GM19397 (cell line): ENCODE measurements around the gene PSEN1.

Source experiments
- ATAC-seq: cut with Tn5 transposase; IDR thresholded peaks from one replicate; pipeline ENCODE4 v1.9.1; 2021; ENCODE audit warnings: mild to moderate bottlenecking, moderate library complexity; ENCODE audit not compliant: unreplicated experiment

The PSEN1 gene

GRCh38 chr14:73211251-73212040 lies 75.1 kb downstream of the PSEN1 start:
- ATAC-seq: no peak

GRCh38 chr14:73216030-73216429 lies 79.7 kb downstream of the PSEN1 start:
- ATAC-seq: no peak

DNA sequence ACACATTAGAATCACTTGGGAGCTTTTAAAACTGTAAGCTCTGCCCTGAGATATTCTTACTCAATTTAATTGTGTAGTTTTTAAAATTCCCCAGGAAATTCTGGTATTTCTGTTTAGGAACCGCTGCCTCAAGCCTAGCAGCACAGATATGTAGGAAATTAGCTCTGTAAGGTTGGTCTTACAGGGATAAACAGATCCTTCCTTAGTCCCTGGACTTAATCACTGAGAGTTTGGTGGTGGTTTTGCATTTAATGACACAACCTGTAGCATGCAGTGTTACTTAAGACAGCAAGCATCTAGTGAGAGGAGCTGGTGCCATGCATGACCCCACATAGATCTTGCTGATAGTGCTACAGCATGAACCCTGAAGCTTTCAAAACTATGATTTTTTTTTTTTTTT lies 81.1 kb downstream of the PSEN1 start:
- ATAC-seq: no peak

DNA sequence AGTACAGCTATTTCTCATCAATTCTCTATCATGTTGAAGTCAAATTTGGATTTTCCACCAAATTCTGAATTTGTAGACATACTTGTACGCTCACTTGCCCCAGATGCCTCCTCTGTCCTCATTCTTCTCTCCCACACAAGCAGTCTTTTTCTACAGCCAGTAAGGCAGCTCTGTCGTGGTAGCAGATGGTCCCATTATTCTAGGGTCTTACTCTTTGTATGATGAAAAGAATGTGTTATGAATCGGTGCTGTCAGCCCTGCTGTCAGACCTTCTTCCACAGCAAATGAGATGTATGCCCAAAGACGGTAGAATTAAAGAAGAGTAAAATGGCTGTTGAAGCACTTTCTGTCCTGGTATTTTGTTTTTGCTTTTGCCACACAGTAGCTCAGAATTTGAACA lies 83.8 kb downstream of the PSEN1 start:
- no peak for ATAC-seq

- no peak for ATAC-seq
Measured at GRCh38 chr14:73220634-73221033, 84.3 kb downstream of the PSEN1 start.

DNA sequence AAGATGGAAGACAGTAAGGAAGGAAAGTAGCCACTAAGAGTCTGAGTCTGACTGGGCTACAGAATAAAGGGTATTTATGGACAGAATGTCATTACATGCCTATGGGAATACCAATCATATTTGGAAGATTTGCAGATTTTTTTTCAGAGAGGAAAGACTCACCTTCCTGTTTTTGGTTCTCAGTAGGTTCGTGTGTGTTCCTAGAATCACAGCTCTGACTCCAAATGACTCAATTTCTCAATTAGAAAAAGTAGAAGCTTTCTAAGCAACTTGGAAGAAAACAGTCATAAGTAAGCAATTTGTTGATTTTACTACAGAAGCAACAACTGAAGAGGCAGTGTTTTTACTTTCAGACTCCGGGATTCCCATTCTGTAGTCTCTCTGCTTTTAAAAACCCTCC lies 85.6 kb downstream of the PSEN1 start:
- no peak for ATAC-seq

- ATAC-seq: no peak
Measured at GRCh38 chr14:73223049-73223448, 86.7 kb downstream of the PSEN1 start.

GRCh38 chr14:73225496-73225895 lies 89.2 kb downstream of the PSEN1 start:
- no peak for ATAC-seq

DNA sequence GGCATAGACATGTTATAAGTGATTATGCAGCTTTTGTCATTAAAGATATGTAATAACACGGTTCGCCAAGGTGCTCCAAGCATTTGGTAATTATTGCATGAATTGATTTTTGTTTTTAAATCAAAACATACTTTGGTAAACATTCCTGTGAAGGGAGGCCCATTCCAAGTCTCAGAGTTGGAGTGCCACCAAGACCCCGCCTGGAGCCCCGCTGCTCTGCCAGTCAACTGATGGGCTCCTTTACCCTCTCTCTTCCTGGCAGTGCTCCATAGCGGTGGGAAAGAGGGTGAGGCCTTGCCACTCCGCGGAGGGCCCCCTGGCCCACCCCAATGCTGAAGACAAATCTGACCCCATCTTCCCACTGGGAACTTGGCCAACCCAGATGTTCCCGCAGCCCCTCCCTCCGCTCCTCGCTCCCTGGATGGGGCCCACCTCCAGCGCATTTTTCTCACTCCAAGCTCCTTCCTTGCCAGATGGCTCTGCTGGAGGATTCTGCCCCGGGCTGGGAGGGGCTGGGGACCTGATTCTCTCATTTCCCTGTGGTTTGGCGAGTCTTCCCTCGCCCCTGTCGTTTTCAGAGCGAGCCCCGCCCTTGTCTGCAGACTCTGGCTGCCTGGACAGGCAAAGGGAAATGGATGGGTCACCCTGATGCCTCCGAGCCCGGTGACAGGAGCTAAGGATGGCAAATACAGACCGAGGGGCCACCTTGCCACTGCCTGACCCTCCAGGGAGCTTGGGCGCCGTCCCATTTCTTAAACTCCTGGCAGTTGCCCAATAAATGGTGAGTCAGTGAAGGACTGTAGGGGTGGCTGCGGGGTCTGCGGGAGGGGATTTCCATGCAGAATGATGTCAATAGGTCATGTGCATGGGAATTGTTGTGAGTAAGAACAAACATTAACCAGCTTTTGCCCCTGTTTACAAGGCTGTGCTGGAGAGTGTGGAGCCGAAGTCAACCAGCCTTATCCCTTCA lies 91.8 kb downstream of the PSEN1 start:
- no peak for ATAC-seq

DNA sequence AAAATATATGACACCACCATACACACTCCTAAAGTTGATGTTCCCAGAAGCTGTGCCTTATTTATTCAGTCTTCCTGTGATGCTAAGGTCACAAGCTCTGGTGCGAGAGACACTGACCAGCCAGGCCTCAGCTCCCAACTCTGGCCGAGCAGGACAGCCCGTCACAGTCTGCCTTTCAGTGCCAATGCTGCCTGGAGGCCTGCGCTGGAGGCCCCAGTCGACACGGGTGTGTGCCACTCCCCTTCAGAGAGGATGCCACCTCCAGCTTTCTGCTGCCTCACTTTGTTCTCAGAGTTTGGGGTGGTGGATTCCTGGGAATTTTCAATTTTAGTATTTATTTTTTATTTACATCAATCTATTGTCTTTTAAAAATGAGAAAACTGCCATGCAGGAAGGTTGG lies 93.7 kb downstream of the PSEN1 start:
- no peak for ATAC-seq

DNA sequence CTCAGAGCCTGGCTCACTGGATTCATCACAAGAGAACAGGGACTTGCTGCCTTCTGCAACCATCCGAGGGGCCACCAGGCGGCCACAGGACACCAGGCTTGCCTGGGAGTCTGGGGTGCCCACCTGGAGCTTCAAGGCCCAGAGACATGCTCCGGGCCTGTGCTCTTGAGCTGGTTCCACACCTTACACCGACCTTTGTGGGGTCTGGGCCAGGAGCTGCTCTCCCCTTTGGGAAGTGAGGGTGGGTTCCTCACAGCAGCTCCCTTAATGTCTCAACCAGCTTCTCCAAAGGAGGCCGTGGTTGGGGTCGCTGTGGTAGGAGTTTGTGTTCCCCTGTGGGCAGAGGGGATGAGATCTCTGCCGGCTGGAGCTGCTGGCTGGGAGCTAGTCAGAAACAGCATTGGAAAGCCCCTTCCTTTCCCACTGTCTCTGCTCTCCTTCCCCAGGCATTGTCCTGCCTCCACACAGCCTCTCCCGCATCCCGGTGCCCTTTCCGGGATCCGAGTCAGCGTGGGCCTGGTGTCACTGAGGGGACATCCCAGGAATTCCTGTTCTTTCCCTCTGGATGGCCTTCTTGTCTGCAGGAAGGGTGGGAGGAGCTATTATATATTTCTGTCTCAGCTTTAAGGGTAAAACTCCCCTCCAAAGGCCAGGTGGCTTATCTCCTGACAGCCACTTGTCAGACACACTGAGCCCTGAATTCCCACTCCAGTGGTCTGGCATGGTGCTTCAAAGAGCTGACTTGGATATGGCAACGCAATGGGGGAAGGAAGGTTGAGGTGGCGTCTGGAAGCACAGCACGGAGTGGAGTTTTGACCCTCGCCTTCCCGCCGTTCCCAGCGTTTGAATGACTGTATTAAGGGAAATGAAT lies 95.9 kb downstream of the PSEN1 start:
- ATAC-seq: no peak

- ATAC-seq: no peak
Measured at GRCh38 chr14:73232984-73233383, 96.7 kb downstream of the PSEN1 start.

- ATAC-seq: no peak
Measured at GRCh38 chr14:73233564-73233963, 97.3 kb downstream of the PSEN1 start.

DNA sequence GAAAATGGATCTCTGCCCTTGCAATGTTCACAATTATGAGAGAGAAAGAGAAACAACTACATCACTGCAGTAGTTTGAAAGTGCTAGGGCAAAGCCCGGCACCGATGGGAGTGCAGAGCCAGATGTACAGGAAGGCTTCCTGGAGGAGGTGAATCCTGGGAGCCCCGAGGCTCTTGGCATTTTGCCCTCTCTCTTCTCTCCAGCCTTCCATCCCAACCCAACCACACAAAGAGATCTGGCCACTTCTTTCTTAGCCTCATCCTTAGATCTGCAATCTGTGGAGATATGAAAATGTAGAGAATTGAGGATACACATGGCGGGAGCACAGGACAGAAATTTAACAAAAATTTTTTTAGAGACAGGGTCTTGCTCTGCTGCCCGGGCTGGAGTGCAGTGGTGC lies 97.7 kb downstream of the PSEN1 start:
- no peak for ATAC-seq

- no peak for ATAC-seq
Measured at GRCh38 chr14:73234586-73235394, 98.5 kb downstream of the PSEN1 start.

DNA sequence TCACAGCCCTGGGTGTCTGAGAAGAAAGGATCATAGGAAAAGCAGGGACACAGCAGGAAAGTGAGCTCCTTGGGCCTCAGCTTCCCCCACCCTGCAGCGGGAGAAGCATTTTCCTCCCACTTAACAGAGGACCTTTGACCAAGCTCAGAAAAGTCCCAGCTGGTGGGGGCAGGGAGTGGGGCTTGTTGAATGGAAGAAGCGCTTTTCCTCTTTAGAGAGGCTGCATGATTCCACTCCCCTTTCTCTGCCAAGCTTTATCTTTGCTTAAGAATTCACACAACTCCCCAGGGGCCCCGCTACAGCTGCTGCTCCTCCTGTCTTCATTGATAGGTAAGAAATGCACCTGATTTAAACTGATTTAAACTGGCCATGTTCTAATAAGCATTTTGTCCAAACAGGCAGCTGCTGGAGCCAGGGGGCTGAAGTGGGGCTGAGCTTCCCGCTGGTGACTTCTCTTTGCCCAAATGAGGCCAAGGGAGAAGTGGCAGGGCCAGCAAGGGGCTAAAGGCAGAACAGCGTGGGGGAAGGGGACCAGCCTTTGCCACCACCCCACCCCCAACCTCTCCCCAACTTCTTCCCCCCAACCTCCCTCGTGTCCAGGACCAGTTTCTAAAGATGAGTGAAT lies 99.3 kb downstream of the PSEN1 start:
- no peak for ATAC-seq

DNA sequence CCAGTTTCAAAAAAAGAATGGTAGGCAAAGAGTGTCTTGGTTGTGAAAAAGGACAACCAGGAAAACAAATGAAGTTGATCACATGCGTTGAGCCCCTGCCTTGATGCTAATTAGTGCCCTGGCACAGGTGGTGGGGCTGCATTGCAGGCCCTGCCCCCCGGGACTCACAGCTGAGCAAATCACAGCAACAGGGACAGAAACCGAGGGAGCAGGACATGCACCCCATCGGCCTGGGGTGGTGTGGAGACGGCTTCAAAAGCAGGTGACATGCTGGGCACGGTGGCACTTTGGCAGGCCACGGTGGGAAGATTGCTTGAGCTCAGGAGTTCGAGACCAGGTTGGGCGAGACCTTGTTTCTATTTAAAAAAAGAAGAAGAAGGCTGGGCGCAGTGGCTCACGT lies 99.8 kb downstream of the PSEN1 start:
- no peak for ATAC-seq

DNA sequence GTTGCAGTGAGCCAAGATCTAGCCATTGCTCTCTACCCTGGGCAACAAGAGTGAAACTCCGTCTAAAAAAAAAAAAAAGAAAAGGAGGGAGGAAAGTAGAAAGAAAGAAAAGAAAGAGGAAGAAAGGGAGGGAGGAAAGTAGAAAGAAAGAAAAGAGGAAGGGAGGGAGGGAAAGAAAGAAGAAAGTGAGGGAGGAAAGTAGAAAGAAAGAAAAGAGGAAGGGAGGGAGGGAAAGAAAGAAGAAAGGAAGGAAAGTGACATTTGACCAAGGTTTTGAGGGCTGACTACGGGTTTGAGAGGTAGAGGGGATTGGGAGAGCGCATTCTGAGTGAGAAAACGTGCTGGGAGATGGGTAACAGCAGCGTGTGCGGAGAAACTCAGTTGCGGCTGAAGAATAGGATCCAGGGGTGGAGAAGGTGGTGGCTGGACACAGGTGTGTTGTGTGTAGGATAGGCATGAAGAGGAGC lies 100.5 kb downstream of the PSEN1 start:
- no peak for ATAC-seq

DNA sequence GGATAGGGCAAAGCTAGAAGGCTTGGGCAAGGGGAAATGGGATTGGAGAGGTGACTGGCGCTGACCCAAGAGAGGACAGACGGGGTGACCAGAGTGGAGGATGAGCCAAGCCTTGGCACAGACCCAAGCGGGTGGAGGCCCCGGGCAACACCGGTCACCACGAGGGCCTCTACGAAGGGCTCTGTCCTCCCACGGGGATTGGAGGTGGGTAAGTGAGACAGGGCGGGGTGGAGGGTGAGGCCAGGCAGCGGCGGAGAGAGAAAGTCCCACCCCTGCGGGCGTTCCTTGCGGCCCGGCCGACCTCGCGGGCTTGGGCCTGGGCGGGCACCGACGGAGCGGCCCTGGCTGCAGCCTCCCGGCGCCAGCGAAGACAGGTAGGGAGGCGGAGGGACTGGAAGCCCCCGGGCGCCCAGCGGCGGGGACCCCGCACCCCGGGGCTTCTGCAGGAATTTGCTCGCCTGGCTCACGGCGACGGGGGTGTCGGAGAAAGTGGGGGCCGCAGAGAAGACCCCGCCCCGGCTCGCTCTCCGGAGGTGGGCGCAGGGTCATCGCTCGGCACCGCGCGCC lies 101.0 kb downstream of the PSEN1 start, which contains the start of gene PAPLN:
PAPLN (plus strand) TSS at position 288 of the 567 bp plus-strand sequence. CDS start 2,273 bp downstream, outside the sequence.
- ATAC-seq: no peak
